Natural killer cell (primary cell): ENCODE measurements around the gene RAPSN. TPM values are rescaled to one million over a fixed set of nuclear protein-coding genes. Genes with fewer than 3 reads are reported as not detected.

Source experiments
- ATAC-seq, 3 donors: fragments of 150-1000 bp in 2 of 3; fragments of 200-7000 bp in 1 of 3; cut with Tn5 transposase; 1 replicate in 1 of 3; 2 replicates in 2 of 3; pipeline ENCODE4 v1.10.0; 2021; ENCODE audit warnings: mild to moderate bottlenecking in 2 of 3, moderate library complexity in 2 of 3
- DNase-seq, 2 donors: peaks; one replicate each; pipeline versions ENCODE4 v3.0.0 to v3.0.0-alpha.2; 2013 to 2021; ENCODE audit warnings: mixed read lengths in 1 of 2
- H3K27ac ChIP-seq: one replicate; pipeline ENCODE4 v1.5.1; 2013; ENCODE audit warnings: mild to moderate bottlenecking, low read length
- H3K27me3 ChIP-seq: one replicate; pipeline ENCODE4 v1.6.1; 2013; ENCODE audit warnings: low read length; ENCODE audit not compliant: control insufficient read depth, insufficient read depth
- H3K36me3 ChIP-seq: one replicate; pipeline ENCODE4 v1.6.1; 2013; ENCODE audit warnings: low read length; ENCODE audit not compliant: control insufficient read depth, insufficient read depth
- H3K4me1 ChIP-seq: one replicate; pipeline ENCODE4 v1.6.1; 2013; ENCODE audit warnings: low read length; ENCODE audit not compliant: control insufficient read depth, insufficient read depth
- H3K4me3 ChIP-seq: one replicate; pipeline ENCODE4 v1.5.1; 2013; ENCODE audit warnings: low read length
- H3K9me3 ChIP-seq: one replicate; pipeline ENCODE4 v1.6.1; 2013; ENCODE audit warnings: low read length; ENCODE audit not compliant: control insufficient read depth, insufficient read depth
- H3K27ac Mint-ChIP-seq, 2 donors: one replicate each; pipeline ENCODE4 v1.8.0; 2022; ENCODE audit warnings: mild to moderate bottlenecking in 2 of 2, mixed read lengths in 2 of 2, moderate library complexity in 1 of 2
- H3K27me3 Mint-ChIP-seq, 2 donors: one replicate each; pipeline ENCODE4 v1.8.0; 2022; ENCODE audit warnings: low read depth in 2 of 2, mixed read lengths in 2 of 2
- H3K36me3 Mint-ChIP-seq: one replicate; pipeline ENCODE4 v1.8.0; 2022; ENCODE audit warnings: mixed read lengths
- H3K4me1 Mint-ChIP-seq, 2 donors: one replicate each; pipeline ENCODE4 v1.8.0; 2022; ENCODE audit warnings: mixed read lengths in 2 of 2
- H3K4me3 Mint-ChIP-seq: one replicate; pipeline ENCODE4 v1.8.0; 2022; ENCODE audit warnings: mild to moderate bottlenecking, moderate library complexity, mixed read lengths
- H3K9me3 Mint-ChIP-seq, 2 donors: one replicate each; pipeline ENCODE4 v1.8.0; 2022; ENCODE audit warnings: mixed read lengths in 2 of 2
- WGBS: methylation state at CpG from one replicate; pipeline ENCODE4 v1.1.7; 2013; ENCODE audit warnings: missing lambda C conversion rate; ENCODE audit not compliant: insufficient coverage; 5-methylcytosine and 5-hydroxymethylcytosine counted together
- intact Hi-C: fragments of 100-400 bp; cut with micrococcal nuclease; formaldehyde crosslinking; loops from one replicate; pipeline ENCODE4 v1.14.2; 2022
- total RNA-seq, 4 donors: library from RNA; stranded (reverse); fragments of 120-200 nt in 1 of 4; gene quantifications; one replicate each; pipeline versions ENCODE4 v1.2.3 to v1.2.4, GENCODE V29; 2013 to 2022
- TF ChIP-seq, protein P1 (sequence below): fragments of 200-600 bp; IDR thresholded peaks from one replicate; pipeline ENCODE4 v1.8.0; 2022; ENCODE audit warnings: antibody characterized with exemption

RAPSN gene
- total RNA-seq, 3 donors from 2014 or later (not counting 1 experiment from before 2014, with no cell fraction given), result 1.6 to 2.2 (median 1.7) TPM

DNA sequence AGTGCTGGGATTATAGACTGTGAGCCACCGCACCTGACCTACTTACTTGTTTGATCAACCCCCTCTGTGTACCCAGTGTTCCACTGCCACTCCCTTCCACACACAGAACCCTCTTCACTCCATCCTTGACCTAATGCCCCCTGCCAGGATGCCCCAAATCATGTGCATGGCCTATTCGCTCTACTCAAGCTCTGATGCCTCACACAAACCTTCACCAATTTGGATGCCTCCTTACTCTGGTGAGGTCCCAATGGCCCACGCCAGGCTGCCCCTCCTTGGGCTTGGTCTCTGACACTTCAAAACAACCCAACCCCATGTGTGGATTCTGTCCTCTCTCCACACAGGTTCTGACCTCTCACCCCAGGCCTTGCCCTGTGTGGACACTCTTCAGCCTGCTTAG is 13.2 kb downstream of the RAPSN start:
- H3K9me3 Mint-ChIP-seq, result no peaks in the 10 kb centered on the region
- ATAC-seq, result no peak
- no peak overlapping the region for H3K27ac Mint-ChIP-seq
- Histone ChIP-seq H3K27me3 (no peaks in the 10 kb centered on the region), H3K9me3 (no peaks in the 10 kb centered on the region), H3K4me1 (no peaks in the 10 kb centered on the region), H3K27ac (no peak overlapping the region), H3K4me3 (no peak overlapping the region), H3K36me3 (no peaks in the 10 kb centered on the region)
- H3K4me3 Mint-ChIP-seq, result no peak overlapping the region
- WGBS, result 94% methylated on average over 3 of the region's 3 CpGs
- no peak for DNase-seq
- intact Hi-C loops, result no loop called here
- no peaks in the 10 kb centered on the region for H3K4me1 Mint-ChIP-seq
- peaks cover 0 to 3% of the 10 kb centered on the region in 2 donors for H3K27me3 Mint-ChIP-seq
- H3K36me3 Mint-ChIP-seq, result no peaks in the 10 kb centered on the region
- TF ChIP-seq, protein P1, sequence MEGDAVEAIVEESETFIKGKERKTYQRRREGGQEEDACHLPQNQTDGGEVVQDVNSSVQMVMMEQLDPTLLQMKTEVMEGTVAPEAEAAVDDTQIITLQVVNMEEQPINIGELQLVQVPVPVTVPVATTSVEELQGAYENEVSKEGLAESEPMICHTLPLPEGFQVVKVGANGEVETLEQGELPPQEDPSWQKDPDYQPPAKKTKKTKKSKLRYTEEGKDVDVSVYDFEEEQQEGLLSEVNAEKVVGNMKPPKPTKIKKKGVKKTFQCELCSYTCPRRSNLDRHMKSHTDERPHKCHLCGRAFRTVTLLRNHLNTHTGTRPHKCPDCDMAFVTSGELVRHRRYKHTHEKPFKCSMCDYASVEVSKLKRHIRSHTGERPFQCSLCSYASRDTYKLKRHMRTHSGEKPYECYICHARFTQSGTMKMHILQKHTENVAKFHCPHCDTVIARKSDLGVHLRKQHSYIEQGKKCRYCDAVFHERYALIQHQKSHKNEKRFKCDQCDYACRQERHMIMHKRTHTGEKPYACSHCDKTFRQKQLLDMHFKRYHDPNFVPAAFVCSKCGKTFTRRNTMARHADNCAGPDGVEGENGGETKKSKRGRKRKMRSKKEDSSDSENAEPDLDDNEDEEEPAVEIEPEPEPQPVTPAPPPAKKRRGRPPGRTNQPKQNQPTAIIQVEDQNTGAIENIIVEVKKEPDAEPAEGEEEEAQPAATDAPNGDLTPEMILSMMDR, result no peak

DNA sequence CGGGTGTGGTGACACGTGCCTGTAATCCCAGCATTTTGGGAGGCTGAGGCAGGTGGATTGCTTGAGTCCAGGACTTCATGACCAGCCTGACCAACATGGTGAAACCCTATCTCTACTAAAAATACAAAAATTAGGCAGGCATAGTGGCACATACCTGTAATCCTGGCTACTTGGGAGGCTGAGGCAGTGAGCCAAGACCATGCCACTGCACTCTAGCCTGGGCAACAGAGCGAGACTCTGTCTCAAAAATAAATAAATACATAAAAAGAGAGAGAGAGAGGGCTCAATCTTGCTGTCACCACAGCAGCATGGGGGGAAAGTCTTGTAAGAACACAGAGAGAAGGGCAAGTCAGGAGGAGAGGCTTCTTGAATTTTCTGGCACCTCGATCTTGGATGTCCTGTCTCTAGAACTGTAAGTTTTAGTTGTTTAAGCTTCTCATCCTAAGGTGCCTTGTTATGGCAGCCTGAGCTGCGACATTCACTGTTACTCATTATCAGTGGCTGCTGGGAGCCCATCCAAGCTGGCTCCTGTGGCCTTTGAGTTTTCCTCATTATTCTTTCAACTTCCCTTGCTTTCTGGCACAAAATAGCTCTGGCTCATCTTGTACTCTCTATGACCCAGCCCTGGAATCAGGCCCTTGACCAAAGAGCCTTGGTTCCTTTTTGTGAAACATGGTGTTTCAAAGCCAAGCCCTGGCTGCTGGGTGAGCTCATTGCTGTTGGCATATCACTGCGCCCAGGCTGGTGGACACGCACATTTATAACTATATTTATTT is 14.7 kb downstream of the RAPSN start:
- peaks cover 0 to 3% of the 10 kb centered on the region in 2 donors for H3K27me3 Mint-ChIP-seq
- H3K36me3 ChIP-seq, result no peaks in the 10 kb centered on the region
- 91% methylated on average over 6 of the region's 7 CpGs for WGBS
- H3K9me3 ChIP-seq, result no peaks in the 10 kb centered on the region
- intact Hi-C loops, result no loop called here
- H3K27ac ChIP-seq, result no peak overlapping the region
- H3K27ac Mint-ChIP-seq, result no peak overlapping the region
- H3K4me1 Mint-ChIP-seq, result no peaks in the 10 kb centered on the region
- DNase-seq, result no peak
- no peaks in the 10 kb centered on the region for H3K9me3 Mint-ChIP-seq
- H3K4me3 ChIP-seq, result no peak overlapping the region
- no peaks in the 10 kb centered on the region for H3K36me3 Mint-ChIP-seq
- no peaks in the 10 kb centered on the region for H3K4me1 ChIP-seq
- no peak for ATAC-seq
- H3K4me3 Mint-ChIP-seq, result no peak overlapping the region
- no peaks in the 10 kb centered on the region for H3K27me3 ChIP-seq
- TF ChIP-seq, protein P1, result no peak

DNA sequence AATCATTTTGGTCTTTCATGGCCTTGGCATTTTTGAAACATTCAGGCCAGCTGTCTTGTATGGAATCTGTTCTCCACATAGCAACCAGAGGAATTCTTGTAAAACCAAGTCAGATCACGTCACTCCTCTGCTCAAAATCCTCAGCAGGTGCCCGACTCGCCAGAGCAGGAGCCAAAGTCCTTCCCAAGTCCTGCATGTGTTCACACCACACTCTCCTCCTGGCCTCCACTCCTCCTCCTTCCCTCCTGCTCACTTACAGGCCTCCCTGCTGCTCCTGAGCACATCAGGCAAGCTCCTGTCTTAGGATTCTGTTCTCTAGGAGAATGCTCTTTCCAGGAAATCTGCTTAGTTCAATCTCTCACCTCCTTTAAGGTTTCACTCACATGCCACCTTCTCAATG is 15.8 kb downstream of the RAPSN start:
- Histone ChIP-seq H3K27me3 (no peaks in the 10 kb centered on the region), H3K36me3 (no peaks in the 10 kb centered on the region), H3K9me3 (no peaks in the 10 kb centered on the region), H3K27ac (no peak overlapping the region), H3K4me1 (no peaks in the 10 kb centered on the region), H3K4me3 (no peak overlapping the region)
- intact Hi-C loops, result no loop called here
- H3K36me3 Mint-ChIP-seq, result no peaks in the 10 kb centered on the region
- no peak overlapping the region for H3K4me3 Mint-ChIP-seq
- ATAC-seq (no peak), DNase-seq (no peak)
- H3K27me3 Mint-ChIP-seq, result peaks cover 0 to 3% of the 10 kb centered on the region in 2 donors
- WGBS, result 89% methylated on average over 3 of the region's 3 CpGs
- no peaks in the 10 kb centered on the region for H3K4me1 Mint-ChIP-seq
- no peak overlapping the region for H3K27ac Mint-ChIP-seq
- no peaks in the 10 kb centered on the region for H3K9me3 Mint-ChIP-seq
- TF ChIP-seq, protein P1, result no peak
